Osteoblast (primary cell): ENCODE measurements around the gene MECP2. TPM values are rescaled to one million over a fixed set of nuclear protein-coding genes. Genes with fewer than 3 reads are reported as not detected.

ENCODE experiments used
- DNase-seq: peaks from one replicate; pipeline ENCODE4 v3.0.0; 2011; ENCODE audit warnings: low spot score, mixed read lengths; ENCODE audit not compliant: insufficient read length; ENCODE audit errors: missing footprints
- H2AFZ ChIP-seq: 2 replicates; pipeline ENCODE4 v1.6.0; 2011; ENCODE audit warnings: mild to moderate bottlenecking, low read length
- H3K27ac ChIP-seq: 2 replicates; pipeline ENCODE4 v1.5.1; 2011; ENCODE audit warnings: mild to moderate bottlenecking, low read depth, low read length, moderate library complexity
- H3K27me3 ChIP-seq: 2 replicates; pipeline ENCODE4 v1.6.0; 2012; ENCODE audit warnings: mild to moderate bottlenecking, control low read depth, inconsistent platforms, low read length, moderate library complexity; ENCODE audit not compliant: insufficient read depth
- H3K36me3 ChIP-seq: 2 replicates; pipeline ENCODE4 v1.5.1; 2011; ENCODE audit warnings: mild to moderate bottlenecking, low read length, control low read depth, moderate library complexity; ENCODE audit not compliant: insufficient read depth
- H3K4me1 ChIP-seq: 2 replicates; pipeline ENCODE4 v1.5.1; 2011; ENCODE audit warnings: mild to moderate bottlenecking, low read length, control low read depth, moderate library complexity; ENCODE audit not compliant: insufficient read depth
- H3K4me2 ChIP-seq: 2 replicates; pipeline ENCODE4 v1.6.0; 2011; ENCODE audit warnings: mild to moderate bottlenecking, low read length; ENCODE audit not compliant: insufficient read depth
- H3K4me3 ChIP-seq: fragments of 200-600 bp; sonication (generic); 3 replicates; pipeline ENCODE4 v1.5.1; 2012; ENCODE audit warnings: mild to moderate bottlenecking, low read length, inconsistent platforms; ENCODE audit not compliant: insufficient read depth
- H3K79me2 ChIP-seq: 2 replicates; pipeline ENCODE4 v1.6.0; 2012; ENCODE audit warnings: mild to moderate bottlenecking, low read length, control low read depth, inconsistent platforms; ENCODE audit not compliant: insufficient read depth
- H3K9me3 ChIP-seq: 2 replicates; pipeline ENCODE4 v1.5.1; 2011; ENCODE audit warnings: low read depth, low read length, control low read depth
- H4K20me1 ChIP-seq: 2 replicates; pipeline ENCODE4 v1.6.0; 2012; ENCODE audit warnings: mild to moderate bottlenecking, low read length, control low read depth; ENCODE audit not compliant: insufficient read depth
- CTCF ChIP-seq: IDR thresholded peaks from 2 replicates; pipeline ENCODE4 v1.5.1; 2011; ENCODE audit warnings: mild to moderate bottlenecking, low read depth, low read length, moderate library complexity; ENCODE audit errors: extremely low read depth
- small RNA-seq: library from RNA; depleted of rRNA; stranded (forward); fragments of <200 nt; gene quantifications from one replicate; pipeline ENCODE3, GENCODE V24; 2012
- total RNA-seq: library from RNA; depleted of rRNA; stranded (reverse); fragments of >200 nt; gene quantifications from 2 replicates; pipeline ENCODE4 v1.2.3, GENCODE V29; 2012

The MECP2 gene
- total RNA-seq, 1 donor = 31.1 TPM

DNA sequence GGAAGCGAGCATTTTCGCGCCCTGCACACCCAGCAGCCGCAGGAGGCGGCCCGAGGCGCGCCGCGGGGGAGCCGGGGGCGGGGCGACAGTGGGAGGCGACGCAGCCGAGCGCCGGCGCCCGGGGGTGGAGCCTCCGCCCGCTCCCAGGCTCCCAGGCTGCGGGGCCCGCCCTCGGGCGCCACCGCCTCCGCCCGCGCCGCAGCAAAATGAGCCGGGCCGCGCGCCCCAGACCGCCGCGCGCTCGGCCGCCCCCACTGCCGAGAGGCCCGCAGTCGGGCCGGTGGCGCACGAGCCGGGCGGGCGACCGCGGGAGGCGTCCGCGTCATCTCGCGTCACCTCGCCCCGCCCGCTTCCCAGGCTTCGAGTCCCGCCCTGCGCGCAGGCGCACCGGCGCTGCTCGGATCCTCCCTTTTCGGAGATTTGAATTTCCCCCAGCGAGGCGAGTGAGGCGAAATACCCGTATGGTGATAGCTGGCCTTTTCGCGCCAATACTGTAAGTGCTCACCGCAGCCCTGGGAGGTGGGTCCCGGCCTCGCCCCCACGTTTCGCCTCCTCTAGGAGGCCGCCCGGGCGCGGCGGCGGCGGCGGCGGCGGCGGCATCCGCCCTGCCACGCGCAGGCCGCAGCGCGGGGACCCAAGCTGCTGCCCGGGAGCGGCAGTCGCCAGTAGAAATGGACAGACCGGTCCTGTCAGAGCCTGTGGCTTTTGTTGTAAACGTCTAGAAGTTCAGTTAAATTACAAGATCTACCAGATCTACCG lies 125.0 kb downstream of the MECP2 start, which contains the start of gene TMEM187:
Gene TMEM187, plus strand, starts transcription at position 387 of the 759 bp plus-strand sequence. CDS start 9,309 bp downstream, outside the sequence.
- H3K9me3 ChIP-seq = no peaks in the 10 kb centered on the region
- peaks cover 48% of the 10 kb centered on the region for H3K79me2 ChIP-seq
- peaks cover 3% of the 10 kb centered on the region for H3K36me3 ChIP-seq
- peak within 1 kb of the TSS; percentile 99 for H3K27ac ChIP-seq
- peaks cover 31% of the 10 kb centered on the region for H3K4me1 ChIP-seq
- H3K4me2 ChIP-seq = peak within 1 kb of the TSS; percentile 94
- H3K27me3 ChIP-seq = no peaks in the 10 kb centered on the region
- peak within 1 kb of the TSS; percentile 99 for H3K4me3 ChIP-seq
- peak within 1 kb of the TSS; percentile 98 for H2AFZ ChIP-seq
- TF ChIP-seq CTCF = no peak
- H4K20me1 ChIP-seq = peaks cover 26% of the 10 kb centered on the region
- DNase-seq = peak; percentile 100

Small RNA genes lying within 50 kb of the gene (small RNA-seq; reads per million reads assigned to genes)
- gene MIR3202-1 = not detected

Other genes with a start within 250 kb of the MECP2 start
- gene L1CAM, start 211.5 kb downstream of the MECP2 start, total RNA-seq = under 0.01 TPM in 2 replicates
- gene AVPR2, start 193.0 kb downstream of the MECP2 start, total RNA-seq = not detected in 2 replicates
- 0.88 and 1.4 TPM in 2 replicates for gene ARHGAP4, start 171.5 kb downstream of the MECP2 start, total RNA-seq
- gene NAA10, start 162.7 kb downstream of the MECP2 start, total RNA-seq = 43.4 and 46.3 TPM in 2 replicates
- gene RENBP, start 153.1 kb downstream of the MECP2 start, total RNA-seq = 6.5 TPM in 2 replicates
- 22.1 and 24.6 TPM in 2 replicates for gene HCFC1, start 125.9 kb downstream of the MECP2 start, total RNA-seq
- 6.9 and 8.5 TPM in 2 replicates for gene TMEM187, start 125.0 kb downstream of the MECP2 start, total RNA-seq
- gene IRAK1, start 77.8 kb downstream of the MECP2 start, total RNA-seq = 99.5 and 100 TPM in 2 replicates
- not detected in 2 replicates for gene OPN1LW, start 46.5 kb upstream of the MECP2 start, total RNA-seq
- not detected in 2 replicates for gene OPN1MW, start 84.9 kb upstream of the MECP2 start, total RNA-seq
- not detected in 2 replicates for gene OPN1MW2, start 122.0 kb upstream of the MECP2 start, total RNA-seq
- not detected in 2 replicates for gene OPN1MW3, start 159.9 kb upstream of the MECP2 start, total RNA-seq
- gene TEX28, start 197.4 kb upstream of the MECP2 start, total RNA-seq = not detected in 2 replicates
- not detected in 2 replicates for gene TKTL1, start 198.1 kb upstream of the MECP2 start, total RNA-seq